ENCODE results near the gene CYB5R2. TPM values are rescaled to one million over a fixed set of nuclear protein-coding genes. Genes with fewer than 3 reads are reported as not detected.
"Not testable (repeated sequence)": the region's sequence is repeated elsewhere in the genome, so short reads cannot be mapped to it uniquely, and the experiment has no call there.

CYB5R2 gene
- polyA plus RNA-seq, 10 donors, result 7.9 to 17.3 (median 11.4) TPM

DNA sequence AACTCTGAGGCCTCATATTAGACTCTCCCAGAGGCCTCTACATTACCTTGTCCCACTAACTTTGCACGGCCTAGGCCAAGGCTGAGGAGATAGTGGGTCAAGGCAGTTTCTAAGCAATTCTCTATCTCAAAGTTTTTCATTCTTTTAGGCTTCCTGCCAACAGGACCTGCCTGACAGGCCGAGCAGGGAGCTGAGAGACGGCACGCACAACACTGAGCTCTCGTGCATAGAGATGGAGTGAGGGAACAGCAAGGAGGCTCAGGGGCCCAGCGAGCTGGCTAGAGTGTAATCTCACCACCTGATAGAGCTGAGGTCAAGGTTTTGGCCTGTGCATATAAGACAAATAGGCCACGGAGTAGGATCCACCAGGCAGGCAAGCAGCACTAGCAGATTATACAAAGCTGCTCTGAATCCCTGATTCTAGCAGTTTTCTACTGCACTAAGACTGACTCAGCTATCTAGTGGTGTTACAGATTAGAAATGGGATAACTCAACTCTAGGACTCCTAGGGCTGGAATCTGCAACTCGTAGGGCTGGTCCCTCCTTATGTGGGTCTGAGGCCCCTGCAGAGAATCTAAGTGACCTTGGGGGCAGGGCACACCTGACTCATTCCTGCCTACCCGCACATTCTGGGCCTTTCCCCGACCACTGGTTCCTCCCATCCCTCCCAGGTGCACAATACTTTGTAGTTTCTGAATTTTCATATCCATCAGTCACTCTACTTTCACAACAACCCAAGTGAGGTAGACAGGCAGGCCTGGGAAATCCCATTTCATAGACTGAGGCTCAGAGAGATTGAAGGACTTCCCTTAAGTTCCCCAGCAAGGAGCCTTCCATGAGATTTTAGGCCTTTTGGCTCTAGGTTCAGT lies 1.7 kb downstream of the CYB5R2 start:
- DNase-seq, result no peak

DNA sequence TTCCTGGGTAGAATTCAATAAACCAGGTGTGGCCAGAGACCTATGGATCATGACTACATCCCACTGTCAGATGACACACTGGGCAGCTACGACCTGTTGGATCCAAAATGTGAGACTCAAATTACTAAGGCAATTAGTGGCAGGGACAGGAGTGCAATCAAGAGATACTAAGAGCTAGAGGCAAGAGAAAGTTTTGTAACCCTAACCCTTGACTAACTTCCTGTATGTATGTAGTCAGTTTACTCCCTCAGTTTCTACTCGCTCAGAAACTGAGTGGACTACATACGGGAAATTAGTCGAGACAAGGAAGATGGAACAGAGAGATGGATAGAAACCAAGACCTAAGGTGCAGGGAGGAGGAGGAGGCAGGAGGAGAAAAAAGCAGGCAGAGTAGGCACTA lies 2.7 kb downstream of the CYB5R2 start:
- DNase-seq, result no peak

DNA sequence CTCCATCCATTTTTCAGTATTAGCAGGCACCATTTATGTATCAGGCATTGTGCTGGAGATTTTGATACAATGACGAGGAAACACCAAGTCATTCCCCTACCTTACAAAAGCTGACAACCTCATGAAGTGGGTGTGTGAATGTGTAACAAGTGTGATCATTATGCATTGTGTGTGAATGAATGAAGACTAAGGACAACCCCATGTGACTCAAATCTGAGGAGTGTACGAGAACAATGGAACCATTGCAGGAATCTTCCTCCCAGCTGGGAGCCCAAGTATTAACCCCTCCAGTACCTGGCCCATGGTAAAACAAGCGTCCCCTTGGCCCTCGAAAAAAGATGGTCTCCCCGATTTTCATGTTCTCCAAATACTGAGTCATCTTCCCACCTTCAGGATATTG lies 4.4 kb downstream of the CYB5R2 start:
- DNase-seq, result no peak

DNA sequence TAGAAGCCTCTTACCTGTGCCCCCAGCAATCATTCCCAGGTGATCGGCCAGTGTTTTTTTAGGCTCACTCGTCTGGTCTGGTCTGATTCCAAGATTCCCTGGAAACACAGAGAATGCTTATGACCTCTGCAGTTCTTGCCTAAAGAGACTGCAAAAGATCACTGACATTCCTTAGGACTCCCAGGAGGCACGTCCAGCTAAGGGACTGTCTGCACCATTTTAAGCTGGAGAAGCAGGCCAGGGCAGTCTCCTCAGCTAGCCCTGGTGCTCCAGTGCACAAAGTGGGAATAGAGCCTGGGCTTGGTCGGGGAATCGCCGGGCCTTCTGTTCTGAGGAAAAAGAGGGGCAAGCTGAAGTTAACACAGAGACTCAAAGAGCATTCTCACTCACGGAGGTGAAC lies 4.8 kb downstream of the CYB5R2 start:
- DNase-seq, result no peak

DNA sequence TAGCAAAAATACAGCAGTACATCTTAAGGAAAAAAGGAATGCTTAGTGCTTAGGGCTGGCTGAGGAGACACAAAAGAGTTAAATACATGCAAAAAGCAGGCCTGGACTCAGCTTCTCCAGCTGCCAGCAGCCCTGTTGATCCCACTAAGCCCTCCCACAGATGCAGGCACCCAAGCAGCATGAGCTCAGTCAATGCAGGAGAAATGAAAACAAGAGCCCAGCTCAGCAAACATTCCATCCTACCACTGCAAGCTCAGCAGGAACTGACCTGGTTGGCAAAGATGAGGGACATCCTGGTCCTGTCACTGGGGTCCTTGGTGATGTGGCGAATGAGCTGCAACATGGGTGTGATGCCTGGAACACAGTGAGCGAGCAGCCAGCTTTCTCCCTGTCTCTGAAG lies 5.8 kb downstream of the CYB5R2 start:
- no peak for DNase-seq

DNA sequence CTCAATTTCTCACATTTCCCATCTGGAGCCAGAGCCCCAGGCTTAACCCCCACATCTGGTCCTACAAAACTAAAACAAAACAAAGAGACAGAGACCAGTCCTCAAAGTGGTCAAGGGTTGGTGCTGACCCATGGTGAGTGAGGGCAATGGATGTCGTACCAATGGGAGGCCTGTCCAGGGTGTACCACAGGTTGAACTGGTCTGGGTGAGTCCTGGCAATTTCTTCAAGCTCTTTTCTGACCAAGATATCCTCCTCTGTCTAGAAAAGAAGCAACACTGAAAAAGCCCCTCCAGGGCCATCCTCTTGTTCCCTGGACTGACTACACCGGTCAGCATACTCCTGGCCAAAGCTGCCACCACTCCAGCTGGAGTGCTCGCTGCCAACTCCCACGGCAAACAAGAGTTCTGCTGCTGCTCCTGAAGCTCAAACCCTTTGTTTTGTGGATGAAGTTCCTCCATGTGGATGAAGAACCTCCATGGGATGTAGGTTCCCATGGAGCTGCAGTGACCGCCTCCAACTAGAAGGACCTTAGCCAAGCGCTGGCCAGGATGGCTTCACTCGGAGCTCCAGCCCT lies 6.9 kb downstream of the CYB5R2 start:
- no peak for DNase-seq

DNA sequence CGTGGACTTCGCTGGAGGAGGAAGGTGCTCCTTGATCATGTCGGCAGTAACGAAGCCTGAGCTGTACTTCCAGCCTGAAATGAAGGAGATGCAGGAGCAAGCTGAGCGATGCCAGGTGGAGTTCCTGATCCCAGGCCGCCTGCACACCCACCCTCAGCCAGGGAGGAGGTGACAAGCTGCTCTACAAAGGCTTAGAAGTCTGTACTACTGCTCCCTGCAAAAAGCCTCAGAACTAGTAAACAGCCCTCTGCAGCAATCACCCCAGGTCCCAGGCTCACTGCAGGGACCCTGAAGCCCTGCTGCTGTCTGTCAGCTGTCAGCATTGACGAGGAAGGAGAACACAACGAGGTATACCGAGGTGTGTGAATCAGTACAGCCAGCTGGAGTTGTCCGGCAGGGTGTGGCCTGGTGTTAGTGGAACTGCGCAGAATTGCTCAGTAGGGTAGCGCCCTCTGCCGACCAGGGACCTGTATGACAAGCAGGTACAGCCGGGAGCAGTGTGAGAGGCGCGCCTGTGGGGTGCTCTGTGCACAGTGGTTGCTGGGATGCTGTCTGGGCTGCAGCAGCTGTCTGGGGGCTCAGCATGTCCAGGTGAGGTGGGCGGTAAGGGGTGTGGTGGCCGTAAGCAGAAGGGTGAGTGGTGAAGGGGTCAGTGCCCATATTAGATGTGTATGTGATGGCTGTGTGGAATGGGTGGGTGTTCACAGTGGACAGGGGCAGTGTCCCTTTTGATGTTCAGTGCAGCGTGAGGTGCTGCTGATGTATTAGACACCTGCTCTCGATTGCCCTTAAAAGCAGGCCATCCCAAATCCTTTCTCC lies 7.6 kb downstream of the CYB5R2 start:
- peak; percentile 33 to 74 (median 66) for DNase-seq

DNA sequence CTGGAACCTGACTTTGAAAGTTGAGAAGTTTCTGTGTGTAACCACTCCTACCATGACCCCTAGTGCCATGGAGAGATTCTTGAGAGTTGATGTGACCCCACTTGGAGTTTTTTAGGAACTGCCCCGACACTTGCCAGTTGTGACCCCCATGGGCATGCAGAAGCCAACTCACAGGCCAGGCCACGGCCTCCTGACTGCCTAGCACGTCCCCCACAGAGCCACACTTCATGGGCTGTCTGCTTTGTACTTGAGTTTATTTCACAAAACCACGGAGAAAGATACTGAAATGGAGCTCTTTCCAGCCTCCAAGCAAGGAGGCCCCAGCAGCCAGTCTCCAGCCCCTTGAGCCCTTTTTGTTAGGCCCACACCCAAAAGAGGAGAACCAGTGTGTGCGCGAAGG lies 8.4 kb downstream of the CYB5R2 start:
- DNase-seq, result no peak

DNA sequence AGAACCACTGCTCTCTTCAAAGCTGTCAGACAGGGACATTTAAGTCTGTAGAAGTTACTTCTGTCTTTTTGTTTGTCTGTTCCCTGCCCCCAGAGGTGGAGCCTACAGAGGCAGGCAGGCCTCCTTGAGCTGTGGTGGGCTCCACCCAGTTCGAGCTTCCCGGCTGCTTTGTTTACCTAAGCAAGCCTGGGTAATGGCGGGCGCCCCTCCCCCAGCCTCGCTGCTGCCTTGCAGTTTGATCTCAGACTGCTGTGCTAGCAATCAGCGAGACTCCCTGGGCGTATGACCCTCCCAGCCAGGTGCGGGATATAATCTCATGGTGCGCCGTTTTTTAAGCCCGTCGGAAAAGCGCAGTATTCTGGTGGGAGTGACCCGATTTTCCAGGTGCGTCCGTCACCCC lies 9.8 kb downstream of the CYB5R2 start:
- not testable (repeated sequence) for DNase-seq

DNA sequence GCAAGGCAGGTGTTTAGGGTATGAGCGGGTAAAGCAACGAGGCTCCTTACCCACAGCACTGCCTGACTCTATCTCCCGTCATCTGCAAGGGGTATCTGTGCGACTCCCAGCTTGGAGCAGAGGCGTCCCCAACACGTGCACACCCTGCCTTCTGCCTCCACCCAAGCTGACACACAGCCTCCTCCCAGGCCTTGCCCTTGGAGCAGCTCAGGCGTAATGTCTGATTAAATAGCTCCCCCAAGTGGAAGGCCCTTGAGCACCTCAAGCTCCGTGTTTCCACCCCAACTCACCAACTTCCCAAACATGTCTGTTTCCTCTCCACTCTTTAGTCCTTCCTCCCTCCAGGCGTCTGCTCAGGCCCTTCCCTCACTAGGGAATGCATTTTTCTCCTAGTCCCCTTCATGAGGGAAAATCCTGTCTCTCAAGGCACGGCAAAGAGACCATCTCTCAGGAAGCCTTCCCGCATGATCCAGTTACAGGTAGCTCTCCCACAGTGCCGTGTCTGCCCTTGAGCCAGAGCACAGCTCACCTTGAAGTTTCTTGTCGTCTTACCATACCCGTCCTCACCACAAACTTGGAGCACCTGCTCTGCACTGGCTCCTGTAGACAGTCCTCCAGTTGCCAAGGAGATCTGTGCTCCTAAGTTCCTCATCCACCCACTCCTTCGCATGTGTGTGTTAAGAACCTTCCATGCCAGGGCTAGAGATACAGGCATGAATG lies 15.8 kb downstream of the CYB5R2 start:
- DNase-seq, result peak; percentile 61 to 82 (median 69)

DNA sequence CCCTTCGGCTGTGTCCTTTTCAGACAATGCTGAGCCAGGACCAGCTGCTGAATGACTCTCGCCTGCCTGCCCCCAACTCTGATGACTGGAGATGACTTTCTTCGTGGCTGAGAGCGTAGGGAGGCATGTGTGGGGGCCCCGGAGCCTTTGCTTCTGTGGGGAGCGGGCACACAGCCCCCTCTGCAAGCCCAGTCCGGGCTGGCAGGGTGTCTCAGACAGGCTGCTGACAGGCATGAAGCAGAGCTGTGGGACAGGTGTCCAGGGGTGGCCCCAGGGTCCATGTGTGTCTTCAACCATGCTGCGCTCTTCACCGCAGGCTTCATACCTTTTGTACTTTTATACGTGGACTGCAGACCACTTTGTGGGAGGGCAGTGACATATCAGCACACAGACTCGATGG lies 16.6 kb downstream of the CYB5R2 start:
- DNase-seq, result no peak

DNA sequence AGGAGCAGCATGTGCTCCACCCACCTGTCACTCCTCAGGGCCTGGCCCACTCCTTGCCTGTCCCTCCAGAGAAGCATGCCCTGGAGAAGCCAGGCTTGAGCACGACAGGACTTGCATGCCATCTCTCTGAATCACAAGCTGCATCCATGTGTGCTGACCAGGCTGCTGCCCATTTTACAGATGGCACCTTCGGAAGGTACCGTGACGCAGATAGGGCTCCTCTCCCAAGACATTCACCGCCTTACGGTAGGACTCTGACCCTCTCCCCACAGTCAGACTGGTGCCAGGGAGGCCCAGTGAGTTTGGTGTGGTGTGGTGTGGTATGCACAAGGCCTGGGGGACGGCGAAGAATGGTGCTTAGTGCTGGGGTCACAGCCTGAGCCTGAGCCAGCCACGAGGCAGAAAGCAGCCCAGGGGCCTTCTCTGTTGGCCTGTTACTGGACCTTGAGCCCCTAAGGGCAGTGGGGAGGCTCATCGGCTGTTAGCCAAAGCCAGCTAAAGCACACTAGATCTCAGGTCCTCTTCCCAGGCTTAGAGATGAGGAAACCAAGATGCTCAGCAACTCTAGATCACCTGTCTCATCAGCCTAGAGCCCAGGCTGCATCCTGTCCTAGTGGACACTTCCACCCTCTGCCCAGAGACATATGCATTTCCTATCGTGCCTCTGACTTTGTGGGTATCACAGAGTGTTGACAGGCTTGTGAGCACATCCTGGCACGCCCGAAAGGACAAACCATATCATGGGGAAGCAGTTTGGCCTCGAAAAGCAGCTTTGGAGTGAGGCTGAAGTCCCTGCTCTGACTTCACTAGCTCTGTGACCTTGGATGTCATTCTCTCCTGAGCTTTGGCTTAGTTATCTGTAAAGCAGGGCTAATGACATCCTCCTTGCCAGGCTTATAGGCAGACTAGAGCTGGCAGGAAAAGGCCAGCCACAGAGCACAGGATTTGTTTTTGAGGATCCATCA lies 17.8 kb downstream of the CYB5R2 start:
- DNase-seq, result no peak

DNA sequence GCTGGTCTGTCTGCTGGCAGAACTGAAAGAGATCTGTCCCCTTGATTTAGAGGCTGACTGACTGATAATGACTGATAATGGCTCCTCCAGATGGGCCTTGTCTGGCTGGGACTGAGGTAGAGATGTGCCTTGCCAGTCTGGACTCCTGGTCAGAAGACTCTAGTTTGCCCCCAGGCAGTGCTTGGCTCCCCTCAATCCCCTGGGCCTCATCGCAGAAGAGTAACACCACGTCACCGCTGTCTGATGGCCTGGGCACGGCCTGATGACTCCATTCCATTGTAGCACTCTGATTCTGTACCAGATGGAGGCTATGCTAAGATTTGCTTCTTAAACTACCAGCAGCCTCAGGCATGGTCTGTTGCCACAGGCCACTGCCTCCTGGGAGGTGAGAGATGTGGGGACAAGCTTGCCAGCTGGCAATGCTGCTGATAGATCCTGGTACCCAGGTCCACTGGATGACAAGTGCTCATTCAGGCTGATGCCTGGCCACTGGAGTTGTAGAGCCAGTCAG lies 19.1 kb downstream of the CYB5R2 start:
- no peak for DNase-seq

DNA sequence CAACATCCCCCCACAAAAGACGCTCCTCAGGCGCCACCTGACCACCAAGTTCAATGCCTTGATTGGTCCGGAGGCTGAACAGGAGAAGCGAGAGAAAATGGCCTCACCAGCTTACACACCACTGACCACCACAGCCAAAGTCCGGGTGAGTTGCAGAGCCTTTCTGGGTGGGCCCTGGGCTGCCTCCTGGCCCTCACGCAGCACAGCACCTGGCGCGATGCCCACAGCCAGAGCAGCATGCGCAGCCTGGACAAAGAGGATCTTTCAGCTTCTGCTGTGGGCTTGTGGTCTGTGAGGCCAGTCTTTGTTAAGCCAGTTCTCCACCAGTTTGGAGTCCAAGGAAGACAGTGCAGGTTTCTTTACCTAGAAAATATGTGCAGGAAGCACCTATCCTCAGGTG lies 21.6 kb downstream of the CYB5R2 start:
- no peak for DNase-seq

DNA sequence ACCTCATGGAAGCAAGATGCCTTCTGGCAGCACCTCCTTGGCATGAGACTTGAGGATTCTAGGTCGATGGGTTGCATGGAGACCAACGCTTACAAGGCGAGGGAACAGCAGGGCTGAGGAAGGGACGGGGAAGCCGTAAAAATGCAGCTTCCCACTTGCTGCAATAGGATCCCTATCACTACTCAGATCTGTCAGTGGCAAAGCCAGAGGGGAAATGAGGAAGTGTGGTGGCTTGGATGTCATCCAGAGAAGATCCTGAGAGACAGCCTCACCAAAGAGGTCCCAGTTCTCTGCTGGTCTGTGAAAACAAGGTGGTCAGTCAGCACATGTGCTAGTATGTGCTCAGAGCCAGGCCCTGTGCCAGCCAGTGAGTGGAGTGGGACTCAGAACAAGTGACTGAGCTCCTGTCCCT lies 22.2 kb downstream of the CYB5R2 start:
- no peak for DNase-seq

DNA sequence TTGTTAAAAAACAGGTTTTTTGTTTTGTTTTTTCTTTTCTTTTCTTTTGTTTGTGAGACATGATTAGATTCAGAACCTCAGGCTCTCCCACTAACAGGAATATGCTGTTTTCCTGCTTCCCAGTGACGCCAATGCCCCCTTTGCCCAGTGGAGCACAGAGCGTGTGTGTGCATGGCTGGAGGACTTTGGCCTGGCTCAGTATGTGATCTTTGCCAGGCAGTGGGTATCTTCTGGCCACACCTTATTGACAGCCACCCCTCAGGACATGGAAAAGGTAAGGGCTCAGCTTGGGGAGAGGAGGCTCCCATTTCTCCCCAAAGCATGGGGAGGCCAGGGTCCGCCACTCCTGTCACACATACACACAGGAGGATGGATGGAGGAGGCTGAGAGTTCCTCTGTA lies 25.0 kb downstream of the CYB5R2 start:
- DNase-seq, result no peak

DNA sequence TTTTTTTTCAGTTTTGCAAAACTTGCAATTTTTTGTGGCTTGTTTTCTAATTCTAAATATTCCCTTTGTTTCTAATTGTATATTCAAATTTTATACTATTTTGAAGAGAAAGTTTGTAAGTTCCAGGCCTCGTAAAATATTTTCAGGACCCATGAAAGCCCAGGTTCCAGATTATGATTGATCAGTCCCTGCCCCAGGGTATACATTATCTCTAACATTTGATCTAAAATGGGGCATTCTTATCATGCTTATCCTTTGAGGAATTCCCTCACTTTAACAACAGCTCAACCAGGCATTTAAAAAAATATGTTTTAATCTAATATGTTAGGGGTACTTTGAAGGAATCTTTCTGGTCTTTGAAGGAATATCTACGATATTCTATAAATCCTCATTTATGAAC lies 26.4 kb downstream of the CYB5R2 start:
- DNase-seq, result no peak

DNA sequence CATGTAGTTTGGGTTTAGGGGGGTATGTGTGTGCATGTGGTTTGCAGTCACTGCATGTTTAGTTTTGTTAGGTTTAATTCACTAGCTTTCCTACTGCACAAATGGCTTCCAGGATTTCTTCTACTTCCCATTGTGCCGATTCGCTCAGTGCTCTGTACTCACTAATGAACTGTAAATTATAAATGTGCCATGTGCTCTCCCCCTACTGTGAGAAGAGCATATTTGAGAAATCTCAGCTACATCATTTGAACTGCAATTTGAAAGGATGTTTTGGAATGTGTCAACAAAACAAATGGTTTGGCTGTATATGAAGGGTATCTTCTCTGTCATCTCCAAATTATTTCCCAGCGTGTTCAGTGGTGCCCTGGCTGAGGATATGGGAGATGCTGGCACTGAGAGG lies 28.1 kb downstream of the CYB5R2 start:
- DNase-seq, result no peak

DNA sequence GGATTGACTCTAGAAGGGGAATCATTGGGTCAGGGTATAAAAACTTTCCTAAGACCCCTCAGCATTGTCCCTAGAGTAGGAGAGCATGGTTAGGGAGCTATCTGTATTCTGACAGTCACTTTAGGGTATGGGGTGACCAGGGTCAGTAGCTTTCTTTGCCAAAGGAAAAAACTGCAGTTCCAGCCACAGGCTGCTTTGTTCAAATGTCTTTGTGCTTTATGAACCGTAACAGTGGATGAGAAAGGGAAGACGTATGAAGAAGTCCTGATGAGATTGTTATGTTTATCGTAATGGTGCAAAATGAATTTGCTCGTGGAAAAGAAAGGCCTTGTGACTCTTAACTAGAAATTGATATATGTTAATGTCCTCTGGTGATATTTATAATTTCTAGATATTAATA lies 30.0 kb downstream of the CYB5R2 start:
- DNase-seq, result no peak

DNA sequence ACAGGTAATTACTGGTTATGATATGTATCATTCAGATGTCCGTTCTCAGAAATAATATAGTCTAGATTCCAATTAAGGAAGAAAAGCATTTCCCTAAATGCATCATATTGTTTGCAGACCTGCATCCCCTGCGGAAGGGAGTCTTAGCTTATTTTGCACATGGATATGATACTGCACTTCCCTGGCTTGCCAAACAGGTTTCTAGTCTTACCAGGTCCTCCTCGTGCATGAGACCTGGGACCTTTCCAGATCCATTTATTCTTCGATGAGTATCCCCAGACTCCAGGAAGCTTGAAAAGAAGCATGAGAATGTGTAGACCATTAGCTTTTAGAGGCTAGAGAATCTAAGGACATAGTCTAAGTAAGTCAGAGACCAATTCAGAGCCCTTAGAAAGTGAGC lies 30.6 kb downstream of the CYB5R2 start:
- DNase-seq, result no peak

DNA sequence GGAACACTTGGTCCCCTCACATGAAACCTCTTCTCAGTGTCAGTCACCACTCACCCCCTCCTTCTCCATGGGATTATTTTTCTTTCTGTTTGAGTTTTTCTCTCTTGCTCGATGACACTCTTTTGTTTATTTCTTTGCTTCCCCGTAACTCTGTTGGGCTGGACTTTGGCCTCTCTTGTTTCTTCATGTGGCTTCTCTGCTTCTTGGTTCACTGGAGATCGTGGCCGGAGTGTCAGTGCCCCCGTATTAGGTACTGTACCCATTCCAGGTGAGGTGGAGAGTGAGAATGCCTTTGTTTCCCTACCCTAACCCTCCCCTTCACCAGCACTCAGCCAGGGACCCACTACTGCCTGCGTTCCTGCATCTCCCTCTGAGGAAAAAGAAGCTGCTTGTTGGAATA lies 32.5 kb downstream of the CYB5R2 start:
- no peak for DNase-seq

Data from muscle of back (tissue), 11 donors.